ENCODE measurements around the gene GABBR2.
"Not testable (repeated sequence)": the region's sequence is repeated elsewhere in the genome, so short reads cannot be mapped to it uniquely, and the experiment has no call there.

The GABBR2 gene

DNA sequence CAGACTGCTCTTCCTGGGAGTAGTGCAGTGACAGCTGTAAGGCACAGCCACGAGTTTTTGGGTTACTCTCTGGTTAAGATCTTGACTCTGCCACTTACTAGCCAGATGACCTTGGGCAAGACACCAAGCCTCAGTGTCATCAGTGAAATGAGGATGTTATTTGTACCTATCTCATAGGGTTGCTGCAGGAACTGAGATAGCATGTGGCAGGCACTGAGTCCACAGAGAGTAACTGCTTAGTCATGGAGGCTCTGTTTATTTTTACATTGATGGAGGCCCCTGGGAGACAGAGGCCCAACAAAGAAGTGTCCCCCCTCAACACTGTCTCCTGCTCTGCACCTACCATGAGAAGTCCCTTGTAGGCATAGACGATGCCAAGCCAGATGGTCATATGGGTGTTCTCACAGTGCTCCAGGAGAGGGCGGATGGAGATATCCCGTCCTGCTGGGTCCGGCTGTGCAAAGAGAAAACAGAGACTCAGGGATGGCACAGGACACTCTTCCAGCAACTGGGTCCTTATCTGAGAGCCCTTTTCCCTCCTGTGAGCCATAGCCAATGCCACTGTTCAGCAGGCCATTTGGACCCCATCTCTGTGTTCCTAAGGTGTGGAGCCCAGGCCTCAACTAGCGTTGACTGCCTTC lies 397.9 kb downstream of the GABBR2 start:
- DNase-seq, result no peak

- peak; percentile 24 for DNase-seq
Observed at GRCh38 chr9:98306384-98307145, 402.2 kb downstream of the GABBR2 start.

- no peak for DNase-seq
Observed at GRCh38 chr9:98304381-98304780, 404.4 kb downstream of the GABBR2 start.

- no peak for DNase-seq
Observed at GRCh38 chr9:98303633-98304125, 405.1 kb downstream of the GABBR2 start.

GRCh38 chr9:98302938-98303632 lies 405.6 kb downstream of the GABBR2 start:
- DNase-seq, result no peak

DNA sequence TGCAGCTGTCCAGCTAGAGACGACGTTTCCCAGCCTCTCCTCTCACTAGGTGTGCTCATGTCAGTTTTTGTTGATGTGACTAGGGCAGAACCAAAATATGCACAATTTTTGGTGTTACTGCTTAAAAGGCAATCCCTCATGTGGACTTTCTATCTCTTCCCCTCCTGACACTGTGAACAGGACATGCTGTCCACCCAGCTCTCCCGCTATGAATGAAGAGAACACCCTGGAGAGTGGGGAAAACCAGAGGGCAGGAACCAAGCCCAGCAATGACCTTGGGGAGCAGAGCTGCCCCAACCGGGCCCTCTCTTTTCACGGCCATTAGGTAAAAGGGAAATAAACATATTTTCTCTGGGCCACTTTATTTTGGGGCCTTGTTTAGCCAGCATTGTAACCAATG lies 406.6 kb downstream of the GABBR2 start:
- DNase-seq, result no peak

GRCh38 chr9:98300611-98301010 lies 408.1 kb downstream of the GABBR2 start:
- DNase-seq, result no peak

GRCh38 chr9:98298476-98298875 lies 410.3 kb downstream of the GABBR2 start:
- DNase-seq, result no peak

- DNase-seq, result no peak
Observed at GRCh38 chr9:98295824-98296223, 412.9 kb downstream of the GABBR2 start.

DNA sequence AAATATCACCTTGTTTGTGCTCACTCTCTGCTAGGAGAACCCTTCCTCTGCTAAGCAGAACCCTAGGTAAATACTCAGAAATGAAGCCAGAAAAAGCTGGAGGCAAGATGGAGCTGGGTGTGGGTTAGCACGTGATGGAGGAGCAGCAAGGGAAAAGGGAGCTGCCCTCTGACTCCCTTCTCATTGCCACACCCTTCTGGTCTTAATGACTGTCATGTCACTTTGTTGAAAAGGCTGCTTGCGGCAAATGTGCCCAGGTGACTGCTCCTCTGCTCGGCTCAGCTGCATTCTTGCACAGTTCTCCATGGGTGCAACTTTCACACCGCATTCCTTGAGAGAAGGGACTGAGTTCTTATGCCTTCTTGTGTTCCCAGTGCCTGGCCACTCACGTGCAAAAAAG lies 416.9 kb downstream of the GABBR2 start:
- DNase-seq, result no peak

DNA sequence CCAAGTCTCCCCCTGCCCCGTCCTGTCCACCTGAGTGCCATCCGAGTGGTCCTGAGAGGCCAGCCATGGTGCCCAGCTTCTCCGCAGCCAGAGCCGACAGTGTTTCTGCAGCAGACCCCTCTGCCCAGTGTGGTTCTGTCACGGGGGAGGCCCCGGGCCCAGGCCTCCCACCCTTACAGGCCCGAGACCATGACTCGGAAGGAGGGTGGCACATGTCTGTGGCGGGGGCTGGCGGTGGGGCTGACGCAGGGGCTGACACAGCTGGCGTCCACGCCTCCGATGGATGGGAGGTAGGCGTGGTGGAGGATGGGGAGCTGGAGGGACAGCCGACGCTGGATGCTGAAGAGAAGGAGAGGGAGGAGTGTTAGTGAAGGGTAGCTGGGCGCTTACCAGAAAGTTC lies 418.3 kb downstream of the GABBR2 start:
- no peak for DNase-seq

DNA sequence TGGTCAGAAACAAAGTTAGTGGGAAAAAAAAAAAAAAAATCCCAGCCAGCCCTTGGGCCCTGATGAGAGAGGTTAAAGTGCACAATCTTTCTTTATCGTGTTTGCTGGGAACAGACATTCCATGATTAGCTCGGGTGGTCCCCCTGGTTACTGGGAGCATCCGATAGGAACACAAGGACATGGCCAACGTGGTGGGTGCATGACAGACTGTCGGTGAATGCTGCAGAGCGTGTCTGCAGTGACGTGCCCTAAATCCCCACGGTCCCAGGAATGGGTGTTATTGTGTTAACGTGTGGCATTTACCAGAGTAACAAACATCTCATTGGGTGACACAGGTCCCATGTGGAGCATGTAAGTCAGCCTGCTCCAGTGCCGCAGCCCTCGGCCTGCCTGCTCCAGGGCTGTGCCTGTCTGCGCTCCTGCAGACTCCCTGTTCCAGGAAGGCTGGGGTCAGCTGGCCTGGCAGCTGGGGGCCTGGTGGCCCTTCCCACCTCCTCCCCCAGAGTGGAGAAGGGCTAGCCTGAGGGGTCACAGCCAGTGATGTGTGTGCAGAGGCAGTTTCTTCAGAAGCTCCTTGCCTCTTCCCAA lies 419.0 kb downstream of the GABBR2 start:
- no peak for DNase-seq

DNA sequence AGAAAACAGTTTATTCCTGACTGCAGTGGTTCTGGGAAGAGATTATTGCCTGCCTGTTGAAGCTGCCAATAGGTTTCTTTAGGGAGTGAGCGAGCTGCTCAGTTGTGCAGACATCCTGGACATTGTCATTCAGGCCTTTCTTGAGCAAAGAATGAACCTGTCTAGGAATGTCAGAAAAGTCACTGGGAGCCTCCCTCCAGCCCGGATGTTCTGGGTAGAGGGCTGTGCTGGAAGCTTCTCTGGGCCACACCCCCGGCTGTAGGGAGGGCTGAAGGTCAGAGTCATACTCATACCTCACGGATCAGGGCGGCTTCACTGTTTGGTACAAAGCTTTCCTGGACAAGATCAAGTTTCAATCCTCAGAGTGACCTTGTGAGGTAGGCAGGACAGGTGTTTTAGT lies 419.9 kb downstream of the GABBR2 start:
- DNase-seq, result no peak

- DNase-seq, result no peak
Observed at GRCh38 chr9:98287384-98287783, 421.4 kb downstream of the GABBR2 start.

DNA sequence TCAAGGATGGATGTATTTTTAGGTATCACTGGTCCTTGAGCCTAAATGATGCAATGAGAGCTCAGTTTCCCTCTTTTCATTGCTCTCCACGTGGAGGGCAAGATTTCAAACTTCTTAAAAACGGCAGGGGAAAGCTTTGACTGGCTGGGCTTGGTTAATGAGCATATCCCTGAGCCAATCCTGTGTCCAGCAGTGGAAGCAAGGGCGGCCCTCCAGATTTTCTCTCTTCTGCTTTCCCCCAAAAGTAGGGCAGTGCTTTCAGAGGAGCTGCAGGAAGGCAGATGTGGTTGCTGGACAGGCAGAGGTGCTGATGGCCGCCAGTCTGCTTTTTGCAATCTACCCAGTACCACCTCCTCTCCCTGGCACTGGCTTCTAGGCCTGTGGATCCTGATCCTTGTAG lies 423.3 kb downstream of the GABBR2 start:
- no peak for DNase-seq

DNA sequence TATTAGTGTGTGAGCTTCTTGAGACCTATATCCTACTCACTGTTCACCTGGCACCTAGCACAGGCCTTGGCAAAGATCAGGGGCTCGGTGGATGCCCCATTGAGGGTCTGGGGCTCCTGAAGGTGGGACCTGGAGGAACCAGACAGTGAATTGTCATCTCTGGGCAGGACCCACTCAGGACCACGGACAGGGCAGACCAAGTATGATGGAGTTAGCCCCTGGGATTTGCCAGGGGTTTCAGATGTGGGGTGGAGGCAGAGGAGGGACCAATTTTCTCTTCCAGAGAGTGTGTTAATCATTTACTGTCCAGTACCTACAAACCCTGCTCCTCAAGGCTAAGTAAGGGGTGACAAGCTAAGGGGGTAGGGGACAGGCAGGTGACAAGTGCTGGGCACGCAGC lies 424.0 kb downstream of the GABBR2 start:
- DNase-seq, result no peak

DNA sequence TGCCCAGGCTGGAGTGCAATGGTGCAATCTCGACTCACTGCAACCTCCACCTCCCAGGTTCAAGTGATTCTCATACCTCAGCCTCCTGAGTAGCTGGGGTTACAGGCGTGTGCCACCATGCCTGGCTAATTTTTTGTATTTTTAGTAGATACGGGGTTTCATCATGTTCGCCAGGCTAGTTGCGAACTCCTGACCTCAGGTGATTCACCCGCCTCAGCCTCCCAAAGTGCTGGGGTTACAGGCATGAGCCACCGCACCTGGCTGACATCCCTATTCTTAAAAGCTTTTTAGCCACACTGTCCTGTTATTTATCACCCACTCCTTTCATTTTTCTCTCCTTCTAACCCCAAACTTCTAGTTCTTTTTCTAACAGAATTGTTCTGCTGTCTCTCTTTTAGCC lies 425.6 kb downstream of the GABBR2 start:
- not testable (repeated sequence) for DNase-seq

- DNase-seq, result no peak
Observed at GRCh38 chr9:98281281-98281680, 427.5 kb downstream of the GABBR2 start.

DNA sequence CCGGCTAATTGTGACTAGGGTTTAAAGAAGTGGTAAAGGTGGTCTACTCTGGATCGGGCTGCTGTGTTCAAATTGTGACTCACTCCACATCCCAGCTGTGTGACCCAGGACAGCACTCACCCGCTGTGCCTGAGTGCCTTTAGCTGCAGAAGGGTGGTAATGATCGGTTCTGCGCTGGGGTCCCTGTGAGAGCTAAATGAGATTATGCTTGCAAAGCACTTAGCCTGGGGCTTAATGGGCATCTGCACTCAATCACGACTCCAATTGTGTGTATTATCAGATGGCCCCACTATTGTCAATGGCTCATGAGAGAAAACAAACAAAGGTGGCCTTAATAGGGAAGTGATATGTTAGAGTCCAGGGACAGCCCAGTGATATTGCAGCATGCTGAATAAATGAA lies 428.2 kb downstream of the GABBR2 start:
- no peak for DNase-seq

GRCh38 chr9:98280162-98280561 lies 428.6 kb downstream of the GABBR2 start:
- DNase-seq, result no peak

DNA sequence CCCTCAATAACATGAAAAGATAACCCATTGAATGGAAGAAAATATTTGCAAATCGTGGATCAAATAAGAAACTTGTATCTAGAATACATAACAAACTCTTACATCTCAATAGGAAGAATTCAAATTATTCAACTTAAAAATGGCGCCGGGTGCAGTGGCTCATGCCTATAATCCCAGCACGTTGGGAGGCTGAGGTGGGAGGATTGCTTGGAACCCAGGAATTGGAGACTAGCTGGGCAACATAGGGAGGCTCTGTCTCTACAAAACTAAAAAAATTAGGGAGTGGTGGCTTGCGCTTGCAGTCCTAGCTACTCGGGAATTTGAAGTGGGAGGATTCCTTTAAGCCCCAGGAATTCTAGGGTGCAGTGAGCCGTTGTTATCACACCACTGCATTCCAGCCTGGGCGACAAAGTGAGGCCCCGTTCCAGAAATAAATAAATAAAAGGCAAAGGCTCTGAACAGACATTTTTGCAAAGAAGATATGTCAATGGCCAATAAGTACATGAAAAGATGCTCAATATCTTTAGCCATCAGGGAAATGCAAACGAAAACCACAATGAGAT lies 431.7 kb downstream of the GABBR2 start:
- no peak for DNase-seq

- no peak for DNase-seq
Observed at GRCh38 chr9:98275159-98275558, 433.6 kb downstream of the GABBR2 start.

DNA sequence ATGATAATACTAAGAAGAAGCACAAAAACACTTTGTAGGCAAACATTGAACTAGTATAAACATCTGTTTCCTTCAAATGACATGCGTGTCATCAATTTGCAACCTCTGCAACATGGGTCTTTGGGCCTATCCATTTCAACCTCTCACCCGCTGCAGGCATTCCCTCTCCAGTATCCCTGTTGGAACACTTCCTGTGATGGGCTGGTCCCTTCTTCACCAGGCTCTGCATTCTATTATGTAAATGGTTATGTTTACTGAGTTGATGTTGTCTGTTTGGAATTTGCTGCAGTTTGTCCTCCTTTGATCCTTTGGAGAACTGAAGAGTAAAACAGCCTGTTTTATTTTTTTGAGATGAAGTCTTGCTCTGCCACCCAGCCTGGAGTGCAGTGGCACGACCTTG lies 436.7 kb downstream of the GABBR2 start:
- no peak for DNase-seq
